NCI-H2081 treated with DMSO at 0.1 percent for 48 hours (cell line): Measurements from ENCODE around the gene FARS2.

Experiments
- DNase-seq: peaks from one replicate; lab custom pipeline; 2025; lab: John Stamatoyannopoulos, UW

FARS2 gene

DNA sequence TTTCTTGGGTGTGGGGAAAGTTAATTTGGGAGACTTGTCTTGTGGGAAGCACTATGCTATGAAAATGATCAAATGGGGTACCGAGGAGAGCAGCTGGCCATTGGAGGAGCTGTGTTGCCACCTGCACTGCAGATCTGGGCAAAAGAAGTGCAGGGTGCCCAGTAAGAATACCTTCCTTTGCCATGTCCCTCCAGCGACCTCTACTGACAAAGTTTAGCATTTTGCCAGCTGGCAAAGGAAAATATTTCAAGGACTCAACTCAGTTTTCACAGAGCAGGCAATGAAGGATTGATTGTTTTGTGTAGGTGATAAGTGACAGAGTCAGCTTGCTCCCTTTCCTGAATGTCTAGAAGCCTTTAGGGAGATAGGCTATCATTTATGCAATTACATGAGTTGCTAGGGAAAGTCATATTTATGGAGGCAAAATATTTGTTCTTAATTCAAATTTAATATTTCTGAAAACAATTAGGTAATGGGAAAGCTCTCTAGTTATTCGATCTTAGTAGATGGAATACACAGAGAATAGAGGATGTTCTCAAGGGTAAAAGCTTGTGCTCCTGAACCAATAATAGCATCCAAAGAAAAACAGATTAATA lies 118.4 kb downstream of the FARS2 start:
- peak; percentile 24 for DNase-seq

DNA sequence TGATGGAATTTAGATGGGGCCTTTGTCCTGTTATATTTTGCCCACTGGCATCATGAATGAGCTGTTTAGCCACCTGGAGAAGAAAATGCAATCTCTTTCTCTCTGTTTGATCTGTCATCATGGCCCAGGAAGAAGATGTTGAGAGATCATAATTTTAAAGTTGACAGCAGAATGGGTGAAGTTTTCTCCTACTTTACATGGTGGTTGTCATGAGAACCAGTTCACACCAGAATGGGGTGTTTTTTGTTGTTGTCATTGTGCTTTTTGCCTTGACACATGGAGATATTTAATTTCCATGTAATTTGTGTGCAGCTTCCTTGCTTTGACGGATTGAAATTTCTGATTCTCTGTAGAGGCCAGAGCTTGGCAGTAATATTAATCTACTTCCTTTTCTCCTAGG lies 122.5 kb downstream of the FARS2 start:
- DNase-seq, result no peak

DNA sequence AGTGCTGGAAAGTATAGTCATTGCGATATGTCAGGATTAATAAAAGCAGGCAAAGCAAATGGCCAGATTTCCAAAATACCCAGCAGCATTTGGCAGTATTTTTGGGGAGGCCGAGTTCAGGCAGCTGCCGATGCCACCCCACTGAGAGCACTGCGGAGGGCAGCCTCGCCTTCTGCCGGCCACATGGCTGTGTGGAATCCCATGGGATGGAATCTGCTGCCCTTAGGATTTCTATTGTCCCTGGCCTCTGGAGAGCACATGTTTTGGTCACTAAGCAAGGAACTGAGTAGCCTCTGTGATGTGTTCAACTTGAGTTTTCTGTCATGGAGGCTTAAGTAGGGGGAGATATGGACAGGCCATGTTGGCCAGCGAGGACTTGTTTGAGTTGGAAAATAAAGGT lies 123.0 kb downstream of the FARS2 start:
- DNase-seq, result no peak

DNA sequence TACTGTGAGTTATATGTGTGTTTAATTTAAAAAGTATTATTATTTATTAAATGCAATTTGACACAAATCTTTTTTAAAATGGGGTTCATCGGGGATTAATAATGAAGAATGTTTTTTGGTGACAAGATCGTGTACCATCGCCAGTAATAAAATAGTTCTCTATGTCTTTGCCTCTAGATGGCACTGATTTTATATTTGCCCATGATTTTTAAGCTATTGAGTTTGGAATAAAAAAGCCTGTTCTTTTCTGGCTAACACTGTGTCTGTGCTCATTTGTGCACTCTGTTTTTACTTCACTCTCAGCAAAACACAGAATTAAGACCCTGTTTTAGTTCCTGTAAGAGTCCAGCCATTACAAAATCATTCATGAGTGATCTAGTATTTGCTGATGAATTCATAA lies 127.0 kb downstream of the FARS2 start:
- DNase-seq, result no peak

DNA sequence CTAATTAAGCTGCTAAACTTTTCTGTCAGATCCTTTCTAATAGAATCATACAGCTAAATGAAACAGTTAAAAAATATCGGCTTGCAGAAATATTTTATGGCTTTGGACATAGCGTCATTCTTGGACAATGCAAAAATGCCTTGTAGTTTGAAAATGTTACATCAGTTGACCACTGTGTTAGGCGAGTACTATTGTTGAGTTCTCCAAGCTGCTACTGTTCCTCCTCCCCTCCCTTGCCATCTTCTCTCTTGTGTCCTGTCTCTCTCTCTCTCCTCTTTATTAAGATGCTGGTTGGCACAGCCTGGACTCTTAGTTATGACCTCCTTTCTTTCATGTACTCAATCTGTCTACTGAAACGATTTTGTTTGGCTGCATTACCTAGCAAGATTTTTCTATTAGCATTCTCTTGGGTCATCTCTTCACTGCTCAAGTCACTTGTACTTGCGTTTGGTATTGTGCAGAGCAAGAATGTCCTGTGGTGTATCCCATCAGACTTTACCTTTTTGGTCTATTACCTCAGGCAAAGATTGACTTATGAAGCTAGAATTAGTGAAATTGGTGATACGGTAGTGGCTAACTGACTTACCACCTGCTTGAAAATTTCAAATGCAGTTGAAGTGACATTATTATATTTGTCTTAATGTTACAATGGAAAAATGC lies 127.9 kb downstream of the FARS2 start:
- no peak for DNase-seq

DNA sequence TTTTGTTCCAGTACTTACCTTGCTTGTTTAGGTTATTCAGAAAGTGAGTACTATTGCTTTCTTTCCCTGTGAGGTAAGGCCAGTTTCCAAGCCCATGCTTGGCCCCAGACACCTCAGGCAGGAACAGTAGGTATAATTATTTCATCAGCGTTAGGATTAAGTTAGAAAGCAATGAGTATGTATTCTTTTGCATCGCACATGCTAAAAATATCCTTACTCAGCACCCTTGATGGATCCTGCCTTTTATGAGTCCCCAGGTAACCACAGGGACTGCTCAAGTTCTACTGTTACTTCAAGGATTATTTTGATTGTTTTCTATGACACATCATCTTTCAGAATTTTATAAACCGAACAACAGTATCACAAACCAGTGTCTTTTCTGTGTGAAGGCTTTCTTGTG lies 128.9 kb downstream of the FARS2 start:
- no peak for DNase-seq

DNA sequence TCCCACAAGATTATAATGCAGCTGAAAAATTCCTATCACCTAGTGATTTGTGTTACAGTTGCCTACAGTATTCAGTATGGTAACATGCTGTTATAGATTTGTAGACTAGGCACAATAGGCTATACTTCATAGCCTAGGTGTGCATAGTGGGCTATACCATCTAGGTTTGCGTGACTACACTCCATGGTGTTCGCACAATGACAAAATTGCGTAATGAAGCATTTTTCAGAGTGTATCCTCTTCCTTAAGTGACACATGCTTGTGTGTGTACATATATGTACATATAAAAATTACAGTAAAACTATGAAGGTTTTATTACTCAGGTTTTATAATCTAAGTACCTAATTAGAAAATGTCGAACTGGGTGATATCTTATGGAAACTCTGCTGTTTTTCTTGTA lies 133.0 kb downstream of the FARS2 start:
- no peak for DNase-seq

DNA sequence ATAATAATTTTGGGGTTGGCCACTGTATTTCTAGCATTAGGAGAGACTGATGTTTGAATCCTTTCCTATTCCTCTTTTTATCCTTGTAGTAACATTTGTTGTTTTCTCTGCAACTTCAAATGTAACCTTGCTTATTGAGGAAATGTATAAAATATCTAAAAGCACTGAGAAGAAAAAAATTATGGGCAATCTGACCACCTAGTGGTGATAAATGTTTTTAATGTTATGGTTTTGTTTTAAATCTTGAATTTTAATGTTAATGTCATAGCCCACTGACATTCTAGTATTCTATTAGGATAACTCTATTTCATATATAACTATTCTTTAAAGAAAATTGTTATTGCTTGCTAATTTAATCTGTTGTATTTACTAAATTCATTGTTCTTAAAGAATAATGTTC lies 134.4 kb downstream of the FARS2 start:
- DNase-seq, result no peak

DNA sequence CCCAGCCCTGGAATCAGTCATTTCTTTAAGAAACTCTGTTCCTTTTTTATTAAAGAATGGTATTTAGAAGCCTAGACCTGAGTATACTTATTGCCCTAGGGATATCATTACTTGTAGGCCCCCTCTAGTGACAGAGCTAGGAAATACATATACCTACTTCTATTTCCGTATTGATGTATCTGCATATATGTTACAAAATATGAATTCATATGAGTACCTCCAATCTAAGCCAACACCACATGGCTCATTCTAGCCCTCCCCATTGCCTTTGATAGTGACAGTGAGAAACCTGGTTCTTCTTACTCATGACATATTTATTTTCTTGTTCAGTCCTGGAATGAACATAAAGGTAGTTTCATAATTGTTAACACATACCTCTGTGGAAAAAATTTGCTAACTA lies 137.2 kb downstream of the FARS2 start:
- no peak for DNase-seq

DNA sequence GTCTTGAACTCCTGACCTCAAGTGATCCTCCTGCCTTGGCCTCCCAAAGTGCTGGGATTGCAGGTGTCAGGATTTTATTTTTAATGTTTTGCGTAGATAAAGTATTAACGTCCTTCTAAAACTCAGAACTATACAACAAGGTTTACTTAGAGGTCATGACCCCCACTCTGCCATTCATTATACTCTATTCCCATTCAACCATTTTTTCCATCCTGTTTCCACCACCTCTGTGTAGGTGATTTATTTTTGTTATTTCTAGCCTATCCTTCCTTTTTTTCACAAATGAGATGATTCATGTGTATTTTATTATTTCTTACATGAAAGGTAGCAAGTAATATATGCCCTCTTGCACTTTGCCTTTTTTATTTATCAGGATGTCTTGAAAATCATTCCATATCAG lies 138.1 kb downstream of the FARS2 start:
- no peak for DNase-seq

DNA sequence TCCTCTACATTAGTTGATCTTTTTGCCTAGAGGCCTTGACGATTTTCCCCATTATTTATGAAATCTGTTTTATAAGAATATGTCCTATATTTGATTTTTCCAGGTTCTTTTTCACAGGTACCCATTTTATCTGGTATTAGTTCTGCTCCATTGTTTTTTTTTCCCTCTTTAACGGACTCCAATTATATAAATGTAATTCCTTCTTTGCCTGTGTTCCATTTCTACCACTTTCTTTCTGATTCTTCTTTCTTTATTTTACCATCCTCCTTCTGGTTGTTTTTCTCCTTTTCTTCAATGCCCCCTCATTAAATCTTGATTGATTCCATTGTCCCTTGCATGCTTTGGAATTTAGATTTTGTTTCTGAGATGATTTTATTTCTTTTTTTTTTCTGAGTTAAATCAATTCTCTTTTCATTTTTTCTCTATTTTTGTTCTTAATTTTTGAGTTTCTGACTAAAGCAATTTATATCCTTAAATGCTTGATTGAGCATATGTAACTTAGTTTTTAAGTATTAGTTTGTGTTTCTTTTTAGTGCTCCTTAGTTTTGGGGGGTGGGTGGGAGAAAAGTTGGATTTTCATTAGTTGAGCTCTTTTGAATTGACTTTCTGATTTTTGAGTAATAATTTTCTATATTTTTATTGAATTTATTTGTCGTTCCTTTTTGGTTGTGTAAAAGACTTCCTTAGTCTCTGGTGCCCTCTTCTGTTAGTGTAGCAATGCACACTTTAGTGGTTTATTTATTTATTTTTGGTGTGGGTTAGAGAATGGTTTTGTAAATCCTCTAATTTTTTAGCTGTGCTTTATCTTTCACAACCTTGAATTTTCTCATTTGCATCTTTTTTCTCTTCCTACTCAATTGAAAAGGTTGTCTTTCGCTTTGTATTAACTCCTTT lies 140.8 kb downstream of the FARS2 start:
- no peak for DNase-seq

DNA sequence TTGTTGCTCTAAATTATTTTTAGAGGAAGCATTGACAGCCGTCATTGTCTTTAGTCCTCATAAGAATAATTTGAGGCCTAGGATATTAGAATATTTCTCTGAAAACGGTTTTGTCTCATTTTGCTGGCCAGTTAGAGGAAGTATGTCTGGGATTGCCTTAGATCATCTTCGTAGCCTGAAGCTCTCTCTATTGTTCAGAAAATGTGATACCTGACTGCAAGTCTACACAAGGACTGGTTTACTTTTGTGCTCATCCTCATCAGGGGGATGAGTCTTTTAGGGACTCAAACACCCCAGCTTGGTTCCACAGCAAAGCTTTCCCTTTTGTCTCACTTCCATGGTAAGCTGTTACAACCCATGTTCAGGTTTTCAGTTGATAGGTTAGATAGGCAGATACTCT lies 141.8 kb downstream of the FARS2 start:
- DNase-seq, result no peak

DNA sequence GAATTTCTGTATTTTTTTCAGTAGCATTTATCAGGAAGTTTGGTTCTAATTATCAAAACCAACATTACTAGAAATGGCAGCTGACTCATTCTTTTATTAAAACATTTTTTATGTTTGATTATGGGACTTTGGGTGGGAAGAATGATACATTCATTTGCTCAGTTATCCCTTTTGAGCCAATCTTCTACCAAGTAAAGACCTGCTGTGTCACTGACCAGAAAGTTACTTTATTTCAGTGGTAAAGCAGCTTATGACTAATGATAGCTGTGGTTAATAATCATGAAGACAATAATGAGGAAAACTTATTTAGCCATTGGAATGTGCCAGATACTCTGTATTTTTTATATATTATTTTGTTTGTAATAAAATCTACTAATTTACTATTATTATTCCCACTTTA lies 142.3 kb downstream of the FARS2 start:
- DNase-seq, result no peak

DNA sequence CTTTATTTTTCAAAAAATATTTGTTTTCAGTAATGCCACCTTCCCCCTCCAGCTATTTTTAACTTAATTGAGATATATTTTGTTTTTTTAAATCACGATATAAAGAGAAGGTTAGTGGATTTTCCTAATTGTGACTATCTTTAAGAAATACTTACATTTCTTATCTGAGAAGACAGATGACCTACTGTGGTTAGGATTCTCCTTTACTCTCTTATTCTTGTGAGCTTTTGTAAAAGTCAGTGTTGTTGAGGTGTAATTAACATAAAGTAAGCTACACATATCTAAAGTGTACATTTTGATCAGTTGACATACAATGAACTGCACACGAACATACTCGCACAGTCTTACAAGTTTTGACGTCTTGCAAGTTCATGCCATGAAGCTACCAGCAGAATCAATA lies 144.7 kb downstream of the FARS2 start:
- DNase-seq, result no peak

DNA sequence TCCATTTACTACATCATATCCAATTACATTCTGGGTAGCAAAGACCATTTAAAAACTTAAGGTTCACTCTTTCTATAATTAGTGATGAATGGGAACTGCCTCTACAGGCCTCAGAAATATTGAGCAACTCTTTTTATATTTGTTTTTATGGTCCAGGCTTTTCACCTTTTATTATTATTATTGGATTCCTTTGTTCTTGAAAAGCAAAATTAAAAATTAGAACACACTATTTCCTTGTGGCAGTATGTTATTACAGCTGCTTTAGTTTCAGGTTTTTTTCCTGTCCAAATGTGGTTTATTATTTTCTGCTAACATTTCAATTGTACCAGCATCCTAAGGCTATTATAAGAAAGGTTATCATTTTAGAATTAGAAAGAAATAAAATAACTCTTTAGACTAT lies 150.1 kb downstream of the FARS2 start:
- no peak for DNase-seq

DNA sequence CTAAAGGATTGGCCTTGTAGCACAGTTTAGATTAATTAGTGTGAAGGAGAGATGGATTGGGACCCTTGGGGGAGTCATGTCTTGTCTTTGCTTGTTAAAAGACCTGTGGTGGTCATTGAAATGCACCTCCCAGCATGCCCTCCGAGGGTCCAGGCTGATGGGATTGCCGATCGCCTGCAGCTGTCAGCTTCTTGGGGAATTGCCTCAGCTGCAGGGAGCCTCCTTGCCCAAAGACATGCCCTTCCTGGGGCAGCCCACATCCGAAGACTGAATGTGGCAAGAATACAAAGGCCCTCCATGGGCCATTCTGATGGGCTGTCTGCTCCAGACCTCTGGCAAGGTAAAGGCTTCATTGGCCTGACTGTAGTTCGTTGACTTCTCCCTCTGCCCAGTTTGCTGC lies 150.7 kb downstream of the FARS2 start:
- DNase-seq, result no peak

DNA sequence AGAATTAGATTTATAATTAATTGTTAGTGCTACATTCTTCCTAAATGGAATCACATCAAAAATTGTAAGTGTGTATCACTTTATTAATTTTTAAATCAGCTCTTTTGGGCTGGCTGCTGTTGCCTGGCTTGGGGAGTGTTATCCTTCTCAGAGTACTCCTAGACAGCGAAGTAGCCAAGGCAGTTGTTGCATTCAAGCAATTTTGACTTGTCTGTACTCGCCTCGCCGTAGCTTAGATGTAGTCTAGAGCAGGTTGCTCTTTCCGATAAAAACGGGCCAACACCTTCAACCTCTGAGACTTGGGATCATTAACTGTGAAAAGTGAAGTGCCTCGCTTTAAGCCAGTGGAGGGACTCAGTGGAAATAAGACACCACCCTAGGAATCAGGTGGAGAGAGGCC lies 151.3 kb downstream of the FARS2 start:
- DNase-seq, result no peak

DNA sequence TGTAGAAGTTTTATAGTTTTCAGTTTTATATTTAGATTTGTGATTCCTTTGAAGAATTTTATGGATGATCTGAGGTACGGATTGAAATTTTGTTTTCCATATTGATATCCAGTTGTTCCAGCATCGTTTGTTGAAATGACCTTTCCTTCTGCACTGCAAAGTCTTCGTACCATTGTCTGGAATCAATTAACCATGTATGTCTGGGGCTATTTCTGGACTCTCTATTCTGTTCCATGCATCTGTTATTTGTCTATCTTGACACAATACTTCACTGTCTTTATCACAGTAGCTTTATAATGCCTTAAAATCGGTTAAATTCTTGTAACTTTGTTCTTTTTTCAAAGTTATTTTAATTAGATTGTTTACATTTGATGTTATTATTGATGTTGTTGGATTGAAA lies 154.9 kb downstream of the FARS2 start:
- no peak for DNase-seq

DNA sequence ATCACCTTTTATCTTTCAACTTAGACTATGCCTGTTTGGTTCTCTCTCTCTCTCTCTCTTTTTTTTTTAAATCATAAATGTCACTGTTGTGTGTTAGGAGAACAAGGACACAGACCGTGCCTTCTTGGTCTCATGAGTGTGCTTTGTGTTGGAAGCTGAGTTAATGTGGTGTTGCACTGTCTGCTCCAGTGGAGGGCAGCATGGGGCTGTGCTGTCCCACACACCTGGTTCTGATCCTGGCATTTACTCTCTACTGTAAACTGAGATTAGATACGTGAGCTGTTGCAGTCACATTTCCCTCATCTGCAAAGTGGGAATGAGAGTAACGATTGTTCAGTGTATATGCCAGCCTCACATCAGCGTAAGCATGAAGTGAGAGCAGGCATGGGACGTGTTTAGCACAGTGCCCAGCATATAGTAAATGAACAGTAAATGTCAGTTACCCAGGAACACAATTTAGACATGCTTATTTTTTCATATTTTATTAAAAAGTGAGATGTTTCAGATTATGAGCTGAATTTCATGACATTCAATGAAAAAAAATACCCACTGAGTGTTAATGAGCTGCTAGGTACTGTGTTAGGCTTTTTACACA lies 161.1 kb downstream of the FARS2 start:
- DNase-seq, result no peak

DNA sequence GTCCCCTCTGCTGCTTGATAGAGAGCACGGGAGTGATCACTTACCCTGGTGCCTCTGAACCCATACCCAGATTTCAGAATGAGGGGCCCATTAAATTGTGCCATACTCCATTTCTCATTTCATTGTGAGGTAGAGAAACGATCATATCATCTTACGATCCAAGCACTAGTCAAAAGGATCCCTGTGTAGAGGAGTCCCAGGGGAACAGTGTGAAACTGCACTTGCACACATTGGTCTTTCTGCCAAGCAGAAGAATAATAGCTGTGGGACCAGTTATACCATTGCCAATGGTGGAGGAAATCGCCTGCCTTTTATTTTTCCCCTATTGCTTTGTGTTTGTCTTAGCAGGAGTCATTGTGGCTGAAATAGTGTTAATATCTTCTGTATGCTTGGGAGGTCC lies 161.9 kb downstream of the FARS2 start:
- DNase-seq, result no peak

DNA sequence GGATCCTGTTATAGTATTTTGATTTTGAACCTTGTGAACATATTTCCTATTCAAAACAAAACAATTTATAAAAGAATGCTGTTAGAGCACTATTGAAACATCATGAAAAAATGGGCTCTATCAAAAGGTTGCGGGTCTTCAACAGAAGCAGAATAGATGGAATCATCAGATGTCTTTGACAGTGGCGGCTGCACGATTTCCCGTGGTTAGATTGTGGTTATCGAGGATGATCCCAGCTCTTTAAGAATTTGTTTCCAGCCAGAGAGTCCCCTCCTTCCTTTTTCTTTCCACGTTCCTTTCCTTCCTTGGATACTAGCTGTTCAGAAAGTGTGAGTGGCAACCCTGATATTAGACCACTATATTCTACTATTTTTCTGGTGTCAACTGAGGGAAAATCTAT lies 163.4 kb downstream of the FARS2 start:
- DNase-seq, result no peak

DNA sequence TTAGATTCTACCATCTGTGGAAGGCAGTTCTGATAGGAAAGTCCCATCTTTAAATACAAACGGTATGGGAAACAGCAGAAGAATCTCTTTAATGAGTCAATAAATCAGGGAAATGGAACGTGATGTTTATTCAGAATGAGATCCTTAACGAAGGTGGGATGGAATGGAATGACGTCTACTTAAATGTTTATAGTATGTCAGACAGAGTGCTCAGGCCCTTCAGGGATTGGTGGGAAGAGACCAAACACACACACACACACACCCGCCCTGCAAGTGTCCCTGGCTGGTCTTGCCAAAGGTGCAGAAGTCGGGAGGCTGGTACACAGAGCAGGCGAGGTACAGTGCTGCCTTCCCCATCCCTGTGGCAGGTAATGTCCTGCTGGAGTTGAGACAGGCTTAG lies 164.0 kb downstream of the FARS2 start:
- no peak for DNase-seq

DNA sequence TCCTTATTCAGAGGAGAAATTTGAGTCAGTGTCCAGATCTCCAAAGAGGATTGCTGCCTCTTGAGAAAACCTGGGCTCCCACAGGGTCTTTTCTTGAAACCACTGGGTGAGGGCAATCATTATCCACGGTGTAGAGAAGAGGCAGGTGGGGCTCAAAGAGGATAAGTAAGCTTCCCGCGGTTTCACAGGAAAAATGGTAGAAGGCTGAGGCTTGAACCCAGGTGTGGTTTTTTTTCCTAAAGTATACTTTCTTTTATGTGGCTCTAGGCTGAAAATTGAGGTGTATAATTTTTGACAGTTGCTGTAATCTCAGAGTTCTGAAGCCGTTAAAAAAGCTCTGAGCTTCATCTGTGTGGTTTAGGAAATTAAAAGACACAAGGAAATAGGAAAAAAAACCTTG lies 164.5 kb downstream of the FARS2 start:
- no peak for DNase-seq
